Measurements from ENCODE around the gene GUCY2F.
A peak's percentile ranks its signal among the peaks of the same experiment; 100 is the strongest.

The GUCY2F gene

DNA sequence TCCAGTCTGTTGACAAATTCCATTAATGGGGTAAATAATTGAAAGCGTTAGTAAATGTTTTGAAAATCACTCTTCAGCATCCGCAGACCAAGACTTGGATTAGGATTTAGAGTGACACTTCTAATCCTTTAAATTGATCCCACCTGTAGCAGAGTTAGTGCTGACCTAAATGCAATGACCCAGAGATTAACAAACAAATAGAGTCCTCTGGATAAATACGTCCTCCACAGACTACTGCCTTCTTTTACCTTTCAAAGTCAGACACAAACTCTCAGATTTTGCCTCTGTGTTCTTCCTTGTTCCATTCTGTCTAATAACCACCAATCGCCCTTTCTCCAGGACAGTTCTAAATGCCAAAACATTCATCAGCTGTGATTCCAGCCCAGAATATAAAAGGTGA, at the start of gene GUCY2F:
Gene GUCY2F, minus strand, starts transcription at position 101 of the 400 bp plus-strand sequence. CDS start 6,150 bp downstream, outside the sequence.
- no peaks in the 10 kb centered on the region for H3K9me3 ChIP-seq (ENCODE audit: control insufficient read depth, insufficient read depth, low read length)
- no peaks in the 10 kb centered on the region for H3K27me3 ChIP-seq (ENCODE audit: control insufficient read depth, insufficient read depth, low read length)
- H3K36me3 ChIP-seq (ENCODE audit: control insufficient read depth, insufficient read depth, low read length), result no peaks in the 10 kb centered on the region
- H3K4me1 ChIP-seq (ENCODE audit: control insufficient read depth, insufficient read depth, low read length), result no peaks in the 10 kb centered on the region
- no peak within 1 kb of the TSS for H3K4me3 ChIP-seq (ENCODE audit: low read depth, low read length)
- no peak within 1 kb of the TSS for H3K9ac ChIP-seq (ENCODE audit: low read depth, low read length)

DNA sequence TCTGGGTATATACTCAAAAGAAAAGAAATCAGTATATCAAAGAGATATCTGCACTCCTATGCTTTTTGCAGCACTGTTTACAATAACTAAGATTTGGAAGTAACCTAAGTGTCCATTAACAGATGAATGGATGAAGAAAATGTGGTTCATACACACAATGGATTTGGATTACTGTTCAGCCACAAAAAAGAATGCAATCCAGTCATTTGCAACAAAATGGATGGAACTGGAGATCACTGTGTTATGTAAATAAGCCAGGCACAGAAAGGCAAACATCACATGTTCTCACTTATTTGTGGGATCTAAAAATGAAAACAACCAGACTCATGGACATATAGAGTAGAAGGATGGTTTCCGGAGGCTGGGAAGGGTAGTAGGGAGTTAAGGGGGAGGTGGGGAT, 37.1 kb upstream of the GUCY2F start:
- Histone ChIP-seq H3K27me3 (ENCODE audit: control insufficient read depth, insufficient read depth, low read length) (no peaks in the 10 kb centered on the region), H3K4me3 (ENCODE audit: low read depth, low read length) (no peak overlapping the region), H3K4me1 (ENCODE audit: control insufficient read depth, insufficient read depth, low read length) (no peaks in the 10 kb centered on the region), H3K9me3 (ENCODE audit: control insufficient read depth, insufficient read depth, low read length) (no peaks in the 10 kb centered on the region), H3K36me3 (ENCODE audit: control insufficient read depth, insufficient read depth, low read length) (no peaks in the 10 kb centered on the region), H3K9ac (ENCODE audit: low read depth, low read length) (no peak overlapping the region)

DNA sequence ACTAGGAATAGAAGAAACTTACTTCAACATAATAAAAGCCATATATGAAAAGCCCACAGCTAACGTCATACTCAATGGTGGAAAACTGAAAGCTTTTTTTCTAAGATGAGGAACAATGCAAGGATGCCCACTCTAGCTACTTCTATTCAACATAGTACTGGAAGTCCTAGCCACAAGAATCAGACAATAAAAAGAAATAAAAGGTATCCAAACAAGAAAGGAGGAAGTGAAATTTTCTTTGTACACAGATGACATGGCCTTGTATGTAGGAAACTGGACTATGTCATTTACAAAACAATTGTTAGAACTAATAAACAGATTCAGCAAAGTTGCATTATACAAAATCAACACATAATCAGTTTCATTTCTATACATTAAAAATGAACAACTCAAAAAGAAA, 29.2 kb upstream of the GUCY2F start:
- H3K4me3 ChIP-seq (ENCODE audit: low read depth, low read length), result no peak overlapping the region
- no peaks in the 10 kb centered on the region for H3K36me3 ChIP-seq (ENCODE audit: control insufficient read depth, insufficient read depth, low read length)
- no peaks in the 10 kb centered on the region for H3K27me3 ChIP-seq (ENCODE audit: control insufficient read depth, insufficient read depth, low read length)
- H3K9me3 ChIP-seq (ENCODE audit: control insufficient read depth, insufficient read depth, low read length), result no peaks in the 10 kb centered on the region
- no peaks in the 10 kb centered on the region for H3K4me1 ChIP-seq (ENCODE audit: control insufficient read depth, insufficient read depth, low read length)
- no peak overlapping the region for H3K9ac ChIP-seq (ENCODE audit: low read depth, low read length)

- H3K27me3 ChIP-seq (ENCODE audit: control insufficient read depth, insufficient read depth, low read length), result no peaks in the 10 kb centered on the region
- H3K4me1 ChIP-seq (ENCODE audit: control insufficient read depth, insufficient read depth, low read length), result no peaks in the 10 kb centered on the region
- no peak overlapping the region for H3K9ac ChIP-seq (ENCODE audit: low read depth, low read length)
Measured at GRCh38 chrX:109508915-109509314, 27.0 kb upstream of the GUCY2F start.

DNA sequence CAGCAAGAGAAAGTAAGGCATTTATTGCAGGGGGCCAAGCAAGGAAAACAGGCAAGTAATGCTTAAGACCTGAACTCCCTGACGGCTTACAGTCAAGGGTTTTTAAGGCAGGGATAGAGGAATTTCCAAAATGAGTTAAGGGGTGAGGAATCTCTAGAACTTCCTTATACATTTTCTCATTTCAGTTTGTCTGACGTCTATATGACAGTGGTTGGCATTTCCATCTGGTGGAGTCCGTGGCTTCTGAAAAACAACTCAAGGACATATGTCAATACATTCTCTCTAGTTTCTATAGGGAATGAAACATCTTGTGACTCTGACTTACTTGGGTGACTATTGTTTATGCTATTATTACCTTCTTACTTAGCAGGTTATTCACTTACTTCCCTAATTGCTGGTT, 19.3 kb upstream of the GUCY2F start:
- Histone ChIP-seq H3K36me3 (ENCODE audit: control insufficient read depth, insufficient read depth, low read length) (no peaks in the 10 kb centered on the region), H3K4me3 (ENCODE audit: low read depth, low read length) (no peak overlapping the region), H3K9ac (ENCODE audit: low read depth, low read length) (no peak overlapping the region), H3K4me1 (ENCODE audit: control insufficient read depth, insufficient read depth, low read length) (no peaks in the 10 kb centered on the region), H3K9me3 (ENCODE audit: control insufficient read depth, insufficient read depth, low read length) (no peaks in the 10 kb centered on the region), H3K27me3 (ENCODE audit: control insufficient read depth, insufficient read depth, low read length) (no peaks in the 10 kb centered on the region)

More at GRCh38 chrX:109508915-109509314, 27.0 kb upstream of the GUCY2F start:
- Histone ChIP-seq H3K4me3 (ENCODE audit: low read depth, low read length) (no peak overlapping the region), H3K36me3 (ENCODE audit: control insufficient read depth, insufficient read depth, low read length) (no peaks in the 10 kb centered on the region), H3K9me3 (ENCODE audit: control insufficient read depth, insufficient read depth, low read length) (no peaks in the 10 kb centered on the region)

DNA sequence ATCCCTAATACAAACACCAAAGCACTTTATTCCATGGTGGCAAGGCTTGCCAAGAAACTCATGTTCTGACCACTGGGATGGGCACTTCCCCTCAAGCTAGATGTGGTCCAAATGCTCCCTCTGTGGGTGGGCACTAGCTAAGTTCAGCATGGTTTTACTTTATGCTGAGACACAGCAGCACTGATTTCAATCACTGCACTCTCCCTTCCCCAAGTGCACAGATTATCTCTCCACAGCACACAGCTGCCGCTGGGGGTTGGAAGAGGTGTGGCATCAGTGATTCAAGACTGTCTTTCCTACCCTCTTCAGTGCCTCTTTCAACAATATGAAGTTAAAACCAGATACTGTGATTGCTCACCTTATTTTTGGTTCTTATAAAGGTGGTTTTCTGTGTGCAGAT, 16.5 kb upstream of the GUCY2F start:
- H3K4me3 ChIP-seq (ENCODE audit: low read depth, low read length), result no peak overlapping the region
- H3K9ac ChIP-seq (ENCODE audit: low read depth, low read length), result no peak overlapping the region
- no peaks in the 10 kb centered on the region for H3K9me3 ChIP-seq (ENCODE audit: control insufficient read depth, insufficient read depth, low read length)
- no peaks in the 10 kb centered on the region for H3K27me3 ChIP-seq (ENCODE audit: control insufficient read depth, insufficient read depth, low read length)
- H3K36me3 ChIP-seq (ENCODE audit: control insufficient read depth, insufficient read depth, low read length), result no peaks in the 10 kb centered on the region
- no peaks in the 10 kb centered on the region for H3K4me1 ChIP-seq (ENCODE audit: control insufficient read depth, insufficient read depth, low read length)

GRCh38 chrX:109489174-109489573, 7.3 kb upstream of the GUCY2F start:
- Histone ChIP-seq H3K9ac (ENCODE audit: low read depth, low read length) (no peak overlapping the region), H3K27me3 (ENCODE audit: control insufficient read depth, insufficient read depth, low read length) (no peaks in the 10 kb centered on the region)

GRCh38 chrX:109487640-109488039, 5.8 kb upstream of the GUCY2F start:
- no peaks in the 10 kb centered on the region for H3K36me3 ChIP-seq (ENCODE audit: control insufficient read depth, insufficient read depth, low read length)
- H3K9ac ChIP-seq (ENCODE audit: low read depth, low read length), result no peak overlapping the region
- H3K27me3 ChIP-seq (ENCODE audit: control insufficient read depth, insufficient read depth, low read length), result no peaks in the 10 kb centered on the region
- H3K4me3 ChIP-seq (ENCODE audit: low read depth, low read length), result no peak overlapping the region
- peaks cover 2% of the 10 kb centered on the region for H3K4me1 ChIP-seq (ENCODE audit: control insufficient read depth, insufficient read depth, low read length)
- H3K9me3 ChIP-seq (ENCODE audit: control insufficient read depth, insufficient read depth, low read length), result no peaks in the 10 kb centered on the region

More at GRCh38 chrX:109489174-109489573, 7.3 kb upstream of the GUCY2F start:
- H3K36me3 ChIP-seq (ENCODE audit: control insufficient read depth, insufficient read depth, low read length), result no peaks in the 10 kb centered on the region
- H3K9me3 ChIP-seq (ENCODE audit: control insufficient read depth, insufficient read depth, low read length), result no peaks in the 10 kb centered on the region
- peaks cover 2% of the 10 kb centered on the region for H3K4me1 ChIP-seq (ENCODE audit: control insufficient read depth, insufficient read depth, low read length)
- H3K4me3 ChIP-seq (ENCODE audit: low read depth, low read length), result no peak overlapping the region

DNA sequence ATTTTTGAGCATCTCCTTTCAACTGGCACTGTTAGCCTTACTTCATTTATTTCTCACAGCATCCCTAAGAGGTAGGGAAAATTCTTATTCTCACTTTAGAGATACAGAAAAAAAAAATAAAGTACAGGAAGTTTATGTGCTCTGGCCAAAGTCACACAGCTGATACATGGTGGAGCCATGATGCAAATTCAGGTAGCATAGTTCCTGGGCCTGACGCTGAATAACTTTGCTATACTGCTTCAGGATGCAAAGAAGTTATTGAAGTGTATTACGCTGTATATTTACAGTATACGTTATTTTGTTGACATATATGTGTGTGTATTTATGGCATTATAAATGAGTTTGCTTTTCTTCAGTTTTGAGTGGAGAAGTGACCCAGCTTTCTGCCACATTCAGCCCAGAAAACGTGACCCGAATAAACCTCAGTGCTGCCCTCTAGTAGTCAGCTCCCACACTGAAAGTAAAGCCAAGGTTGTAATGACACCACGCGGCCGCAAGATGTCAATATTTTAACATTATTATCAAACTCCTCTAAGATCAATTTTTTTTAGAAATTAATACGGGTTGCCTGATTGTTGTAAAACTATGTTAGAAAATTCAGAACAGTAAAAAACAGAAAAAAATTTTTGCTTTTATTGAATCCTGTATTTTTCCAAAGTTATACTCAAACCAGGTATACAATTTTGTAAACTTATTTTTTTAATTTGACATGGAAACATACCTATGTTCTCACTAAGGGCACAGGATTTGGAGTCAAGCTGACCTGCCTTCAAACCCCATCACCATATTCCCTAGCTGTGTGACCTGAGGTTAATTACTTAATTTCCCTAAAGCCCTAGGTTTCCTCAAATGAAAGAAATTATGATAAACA, 3.8 kb upstream of the GUCY2F start:
- Histone ChIP-seq H3K4me1 (ENCODE audit: control insufficient read depth, insufficient read depth, low read length) (peaks cover 2% of the 10 kb centered on the region), H3K4me3 (ENCODE audit: low read depth, low read length) (no peak overlapping the region), H3K9ac (ENCODE audit: low read depth, low read length) (no peak overlapping the region), H3K9me3 (ENCODE audit: control insufficient read depth, insufficient read depth, low read length) (no peaks in the 10 kb centered on the region), H3K27me3 (ENCODE audit: control insufficient read depth, insufficient read depth, low read length) (no peaks in the 10 kb centered on the region), H3K36me3 (ENCODE audit: control insufficient read depth, insufficient read depth, low read length) (no peaks in the 10 kb centered on the region)

DNA sequence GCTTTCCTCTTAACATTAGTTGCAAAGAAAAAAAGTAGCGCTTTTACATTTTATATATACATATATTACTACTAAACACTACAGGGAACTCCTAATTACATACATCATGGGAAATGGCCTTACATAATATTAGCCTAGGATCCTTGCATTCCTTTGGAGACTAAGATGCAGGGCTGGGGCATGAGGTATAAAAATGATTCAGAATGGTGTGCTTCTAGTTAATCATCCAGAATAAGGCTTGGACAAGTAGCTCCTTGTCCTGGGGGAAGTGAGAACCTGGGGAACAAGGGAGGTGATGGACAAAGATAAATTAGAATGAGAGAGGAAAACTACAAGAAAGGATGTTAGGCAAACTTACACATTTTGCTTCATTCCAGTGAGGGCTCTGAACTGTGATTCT, 3.0 kb upstream of the GUCY2F start:
- H3K4me1 ChIP-seq (ENCODE audit: control insufficient read depth, insufficient read depth, low read length), result peaks cover 2% of the 10 kb centered on the region
- no peaks in the 10 kb centered on the region for H3K9me3 ChIP-seq (ENCODE audit: control insufficient read depth, insufficient read depth, low read length)
- H3K36me3 ChIP-seq (ENCODE audit: control insufficient read depth, insufficient read depth, low read length), result no peaks in the 10 kb centered on the region
- no peaks in the 10 kb centered on the region for H3K27me3 ChIP-seq (ENCODE audit: control insufficient read depth, insufficient read depth, low read length)
- H3K4me3 ChIP-seq (ENCODE audit: low read depth, low read length), result no peak overlapping the region
- no peak overlapping the region for H3K9ac ChIP-seq (ENCODE audit: low read depth, low read length)

GRCh38 chrX:109475174-109475891, 6.6 kb downstream of the GUCY2F start:
- Histone ChIP-seq H3K36me3 (ENCODE audit: control insufficient read depth, insufficient read depth, low read length) (no peaks in the 10 kb centered on the region), H3K9me3 (ENCODE audit: control insufficient read depth, insufficient read depth, low read length) (no peaks in the 10 kb centered on the region), H3K4me1 (ENCODE audit: control insufficient read depth, insufficient read depth, low read length) (peaks cover 18% of the 10 kb centered on the region), H3K4me3 (ENCODE audit: low read depth, low read length) (peak overlapping the region; percentile 6), H3K27me3 (ENCODE audit: control insufficient read depth, insufficient read depth, low read length) (peaks cover 6% of the 10 kb centered on the region), H3K9ac (ENCODE audit: low read depth, low read length) (no peak overlapping the region)
